ENCODE measurements around the gene NFE2L3. TPM values are rescaled to one million over a fixed set of nuclear protein-coding genes. Genes with fewer than 3 reads are reported as not detected.
"Not testable (repeated sequence)": the region's sequence is repeated elsewhere in the genome, so short reads cannot be mapped to it uniquely, and the experiment has no call there.

Gene NFE2L3
- total RNA-seq, 1 experiment from 2014 or later, result 15.2 TPM

GRCh38 chr7:26188206-26188956 is 36.4 kb downstream of the NFE2L3 start:
- no peak overlapping the region for H3K4me3 ChIP-seq
- H3K27me3 ChIP-seq, result no peaks in the 10 kb centered on the region
- no peak for DNase-seq
- H3K36me3 ChIP-seq, result peaks cover 72% of the 10 kb centered on the region
- H3K9me3 ChIP-seq, result no peaks in the 10 kb centered on the region

GRCh38 chr7:26188957-26189541 is 37.1 kb downstream of the NFE2L3 start:
- H3K4me3 ChIP-seq, result no peak overlapping the region
- no peaks in the 10 kb centered on the region for H3K9me3 ChIP-seq
- no peaks in the 10 kb centered on the region for H3K27me3 ChIP-seq
- H3K36me3 ChIP-seq, result peaks cover 79% of the 10 kb centered on the region
- no peak for DNase-seq

- no peak for DNase-seq
- H3K4me3 ChIP-seq, result no peak overlapping the region
- no peaks in the 10 kb centered on the region for H3K9me3 ChIP-seq
- H3K27me3 ChIP-seq, result no peaks in the 10 kb centered on the region
- peaks cover 86% of the 10 kb centered on the region for H3K36me3 ChIP-seq
These were observed 37.7 kb downstream of the NFE2L3 start for GRCh38 chr7:26189697-26190096.

GRCh38 chr7:26190417-26190869 is 38.4 kb downstream of the NFE2L3 start:
- no peaks in the 10 kb centered on the region for H3K9me3 ChIP-seq
- no peak overlapping the region for H3K4me3 ChIP-seq
- no peaks in the 10 kb centered on the region for H3K27me3 ChIP-seq
- DNase-seq, result no peak
- H3K36me3 ChIP-seq, result peaks cover 91% of the 10 kb centered on the region

- no peak for DNase-seq
- no peaks in the 10 kb centered on the region for H3K9me3 ChIP-seq
- H3K36me3 ChIP-seq, result peaks cover 98% of the 10 kb centered on the region
- no peak overlapping the region for H3K4me3 ChIP-seq
- no peaks in the 10 kb centered on the region for H3K27me3 ChIP-seq
These were observed 39.4 kb downstream of the NFE2L3 start for GRCh38 chr7:26191233-26191973.

GRCh38 chr7:26191974-26192479 is 40.0 kb downstream of the NFE2L3 start:
- Histone ChIP-seq H3K36me3 (peaks cover 98% of the 10 kb centered on the region), H3K27me3 (no peaks in the 10 kb centered on the region), H3K4me3 (no peak overlapping the region), H3K9me3 (no peaks in the 10 kb centered on the region)
- no peak for DNase-seq

GRCh38 chr7:26192485-26193087 is 40.6 kb downstream of the NFE2L3 start:
- H3K9me3 ChIP-seq, result no peaks in the 10 kb centered on the region
- no peak for DNase-seq
- no peak overlapping the region for H3K4me3 ChIP-seq
- H3K36me3 ChIP-seq, result peaks cover 98% of the 10 kb centered on the region
- H3K27me3 ChIP-seq, result no peaks in the 10 kb centered on the region

GRCh38 chr7:26193432-26194207 is 41.6 kb downstream of the NFE2L3 start:
- H3K27me3 ChIP-seq, result no peaks in the 10 kb centered on the region
- DNase-seq, result no peak
- H3K4me3 ChIP-seq, result no peak overlapping the region

GRCh38 chr7:26194764-26195163 is 42.8 kb downstream of the NFE2L3 start:
- H3K27me3 ChIP-seq, H3K9me3 ChIP-seq, DNase-seq, H3K4me3 ChIP-seq: not testable (repeated sequence)
- H3K36me3 ChIP-seq, result peaks cover 98% of the 10 kb centered on the region

More at GRCh38 chr7:26193432-26194207, 41.6 kb downstream of the NFE2L3 start:
- Histone ChIP-seq H3K9me3 (no peaks in the 10 kb centered on the region), H3K36me3 (peaks cover 98% of the 10 kb centered on the region)

GRCh38 chr7:26195182-26195581 is 43.2 kb downstream of the NFE2L3 start:
- Histone ChIP-seq H3K4me3 (peak overlapping the region; percentile 99), H3K36me3 (peaks cover 98% of the 10 kb centered on the region), H3K27me3 (no peaks in the 10 kb centered on the region), H3K9me3 (no peaks in the 10 kb centered on the region)
- no peak for DNase-seq

- Histone ChIP-seq H3K9me3 (no peaks in the 10 kb centered on the region), H3K27me3 (no peaks in the 10 kb centered on the region), H3K4me3 (peak overlapping the region; percentile 99), H3K36me3 (peaks cover 92% of the 10 kb centered on the region)
- DNase-seq, result no peak
These were observed 44.1 kb downstream of the NFE2L3 start for GRCh38 chr7:26195867-26196657.

- no peak for DNase-seq
- H3K36me3 ChIP-seq, result peaks cover 80% of the 10 kb centered on the region
- peak overlapping the region; percentile 99 for H3K4me3 ChIP-seq
- H3K9me3 ChIP-seq, result no peaks in the 10 kb centered on the region
- no peaks in the 10 kb centered on the region for H3K27me3 ChIP-seq
These were observed 45.4 kb downstream of the NFE2L3 start for GRCh38 chr7:26197153-26198115.

GRCh38 chr7:26198133-26198780 is 46.3 kb downstream of the NFE2L3 start:
- Histone ChIP-seq H3K4me3 (peak overlapping the region; percentile 99), H3K36me3 (peaks cover 80% of the 10 kb centered on the region), H3K27me3 (no peaks in the 10 kb centered on the region), H3K9me3 (no peaks in the 10 kb centered on the region)
- no peak for DNase-seq

- Histone ChIP-seq H3K9me3 (no peaks in the 10 kb centered on the region), H3K4me3 (peak overlapping the region; percentile 99), H3K36me3 (peaks cover 80% of the 10 kb centered on the region), H3K27me3 (no peaks in the 10 kb centered on the region)
- no peak for DNase-seq
These were observed 46.8 kb downstream of the NFE2L3 start for GRCh38 chr7:26198781-26199169.

All from MG63 (cell line).